Omental fat pad (tissue), 4 donors: ENCODE data around the gene DKC1. TPM values are rescaled to one million over a fixed set of nuclear protein-coding genes. Genes with fewer than 3 reads are reported as not detected.
A peak's percentile ranks its signal among the peaks of the same experiment; 100 is the strongest.

ENCODE experiments used
- ATAC-seq: fragments of 150-250 bp; one replicate; pipeline ENCODE4 v1.9.1; 2016; ENCODE audit warnings: mild to moderate bottlenecking, moderate library complexity; ENCODE audit not compliant: low FRiP score
- DNase-seq: peaks from one replicate; pipeline ENCODE4 v3.0.0-alpha.2; 2019; ENCODE audit warnings: low spot score
- total RNA-seq, 4 donors: library from RNA; depleted of rRNA; stranded (reverse); fragments of >200 nt; gene quantifications; one replicate each; pipeline ENCODE4 v1.1.0, GENCODE V29; 2016
- TF ChIP-seq, protein P1 (sequence below), 3 donors: fragments of 450-650 bp; IDR thresholded peaks; one replicate each; pipeline ENCODE4 v1.5.1; 2016 to 2017; ENCODE audit warnings: antibody characterized with exemption in 3 of 3, mild to moderate bottlenecking in 3 of 3, moderate library complexity in 2 of 3

DKC1 gene
- total RNA-seq, 4 donors from 2014 or later: 29.8 to 125 (median 35.9) TPM

DNA sequence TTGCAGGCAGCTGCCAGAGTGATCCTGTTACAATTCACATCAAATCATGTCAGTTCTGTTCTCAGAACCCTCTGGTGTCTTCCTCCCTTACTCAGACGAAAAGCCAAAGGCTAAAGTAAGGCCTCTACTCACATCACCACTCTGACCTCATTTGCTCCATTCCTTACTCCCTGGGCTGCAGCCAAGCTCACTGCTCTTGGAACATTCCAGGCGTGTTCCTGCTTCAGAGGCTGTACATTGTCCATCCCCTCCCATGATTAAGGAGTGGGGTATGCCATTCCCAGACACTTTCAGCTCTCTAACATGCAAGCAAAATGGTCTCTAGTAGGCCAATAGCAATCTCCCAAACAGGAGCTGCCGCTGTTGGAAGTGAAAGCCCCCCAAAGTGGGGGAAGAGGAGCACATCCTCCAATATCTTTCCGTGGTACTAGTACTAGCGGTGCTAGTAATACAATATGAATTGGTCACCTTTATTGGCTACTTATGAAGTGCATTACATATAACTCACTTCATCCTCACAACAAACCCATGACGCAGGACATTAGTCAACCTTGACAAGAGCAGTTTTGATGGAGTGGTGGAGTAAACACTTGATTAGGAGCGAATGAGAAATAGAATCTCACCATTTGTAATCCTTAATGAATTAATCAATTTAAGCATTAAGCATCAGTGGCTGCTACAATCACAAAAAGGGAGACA lies 26.8 kb upstream of the DKC1 start:
- TF ChIP-seq, protein P1, sequence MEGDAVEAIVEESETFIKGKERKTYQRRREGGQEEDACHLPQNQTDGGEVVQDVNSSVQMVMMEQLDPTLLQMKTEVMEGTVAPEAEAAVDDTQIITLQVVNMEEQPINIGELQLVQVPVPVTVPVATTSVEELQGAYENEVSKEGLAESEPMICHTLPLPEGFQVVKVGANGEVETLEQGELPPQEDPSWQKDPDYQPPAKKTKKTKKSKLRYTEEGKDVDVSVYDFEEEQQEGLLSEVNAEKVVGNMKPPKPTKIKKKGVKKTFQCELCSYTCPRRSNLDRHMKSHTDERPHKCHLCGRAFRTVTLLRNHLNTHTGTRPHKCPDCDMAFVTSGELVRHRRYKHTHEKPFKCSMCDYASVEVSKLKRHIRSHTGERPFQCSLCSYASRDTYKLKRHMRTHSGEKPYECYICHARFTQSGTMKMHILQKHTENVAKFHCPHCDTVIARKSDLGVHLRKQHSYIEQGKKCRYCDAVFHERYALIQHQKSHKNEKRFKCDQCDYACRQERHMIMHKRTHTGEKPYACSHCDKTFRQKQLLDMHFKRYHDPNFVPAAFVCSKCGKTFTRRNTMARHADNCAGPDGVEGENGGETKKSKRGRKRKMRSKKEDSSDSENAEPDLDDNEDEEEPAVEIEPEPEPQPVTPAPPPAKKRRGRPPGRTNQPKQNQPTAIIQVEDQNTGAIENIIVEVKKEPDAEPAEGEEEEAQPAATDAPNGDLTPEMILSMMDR (IDR thresholded peaks at IDR 0.05): no peak
- ATAC-seq (peak; percentile 67), DNase-seq (no peak)

DNA sequence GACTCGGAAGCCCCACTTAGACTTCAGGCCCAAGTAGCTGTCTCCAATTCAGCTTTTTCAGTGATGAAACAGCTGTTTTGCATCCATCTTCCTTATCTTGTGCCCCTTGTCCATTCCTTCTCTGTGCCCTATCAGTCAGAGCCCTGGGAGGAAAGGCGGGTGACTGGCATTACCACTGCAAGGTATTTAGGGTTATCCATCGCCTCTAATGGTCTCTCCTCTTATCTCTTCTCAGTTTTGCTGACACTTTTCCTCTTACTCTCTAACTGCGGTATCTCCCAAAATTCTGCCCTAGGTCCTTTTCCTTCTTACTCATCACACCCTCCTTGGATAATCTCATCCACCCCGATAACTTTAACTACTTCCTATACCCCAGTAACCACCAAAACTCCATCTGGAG lies 25.5 kb upstream of the DKC1 start:
- DNase-seq (no peak), ATAC-seq (no peak)
- TF ChIP-seq, protein P1 (IDR thresholded peaks at IDR 0.05): no peak

DNA sequence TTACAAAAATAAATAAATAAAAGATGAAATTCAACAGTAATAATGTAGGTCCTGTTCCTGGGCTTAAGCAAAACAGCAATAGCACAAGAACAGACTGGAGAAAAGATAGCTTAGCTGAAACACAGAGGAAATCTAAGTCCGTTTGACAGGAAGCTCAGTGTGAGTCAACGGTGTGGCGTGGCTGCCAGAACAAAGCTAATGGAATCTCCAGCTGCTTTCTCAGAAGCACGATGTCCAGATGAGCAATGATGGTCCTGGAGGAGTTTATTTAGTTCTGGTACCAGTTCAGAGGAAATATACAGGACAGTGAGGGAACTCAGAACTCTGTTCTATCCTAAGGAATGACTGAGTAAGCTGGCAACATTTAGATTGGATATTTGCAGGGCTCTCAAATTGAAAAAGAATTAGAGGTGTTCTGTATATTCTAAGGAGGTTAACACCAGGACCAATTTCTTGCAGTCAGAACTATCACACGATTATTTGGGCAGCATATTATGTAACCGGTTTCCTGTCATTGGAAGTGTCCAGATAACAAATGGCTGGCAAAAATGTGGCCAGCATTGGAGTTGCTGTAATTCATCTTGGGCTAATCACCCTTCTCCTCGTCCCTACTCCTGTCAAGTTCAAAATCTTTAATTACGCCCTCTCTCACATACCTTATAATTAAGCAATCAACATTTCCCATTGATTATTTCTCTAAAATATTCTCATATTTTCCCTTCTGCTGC lies 24.5 kb upstream of the DKC1 start:
- TF ChIP-seq, protein P1 (IDR thresholded peaks at IDR 0.05): no peak
- DNase-seq (no peak), ATAC-seq (peak; percentile 72)

DNA sequence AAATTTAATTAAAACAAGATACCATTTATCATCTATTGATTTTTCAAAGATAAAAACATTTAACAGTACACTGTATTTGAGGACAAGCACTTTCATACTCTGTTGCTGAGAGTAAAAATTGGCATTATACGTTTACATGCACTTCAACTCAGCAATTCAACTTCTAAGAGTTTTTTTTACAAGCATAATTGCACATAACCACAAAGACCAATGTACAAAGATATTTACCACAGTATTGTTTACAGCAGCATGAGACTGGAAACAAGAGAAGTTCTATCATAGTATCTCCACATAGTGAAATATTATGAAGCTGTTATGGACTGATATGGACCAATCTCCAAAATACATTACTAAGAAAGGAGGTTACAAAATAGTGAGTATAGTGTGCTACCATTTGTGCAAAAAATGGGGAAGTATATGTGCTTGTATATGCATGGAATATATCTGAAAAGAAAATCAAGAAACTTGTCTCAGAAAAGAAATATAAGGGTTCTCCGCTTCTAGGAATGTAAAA lies 22.7 kb upstream of the DKC1 start:
- DNase-seq: no peak
- no peak for ATAC-seq

DNA sequence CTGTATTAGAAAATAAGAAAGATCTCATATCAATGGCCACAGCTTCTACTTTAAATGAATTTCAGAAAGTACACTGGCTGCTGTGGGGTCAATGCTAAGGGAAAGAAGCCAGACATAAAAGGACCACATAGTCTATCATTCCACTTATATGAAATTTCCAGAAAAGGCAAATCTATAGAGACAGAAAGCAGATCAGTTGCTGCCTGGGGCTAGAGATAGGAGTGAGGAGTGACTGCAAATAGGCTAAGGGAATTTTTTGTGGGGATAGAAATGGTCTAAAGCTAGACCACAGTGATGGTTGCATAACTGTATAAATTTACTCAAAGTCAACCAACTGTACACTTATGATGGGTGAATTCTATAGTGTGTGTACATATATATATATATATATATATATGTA lies 20.1 kb upstream of the DKC1 start:
- no peak for ATAC-seq
- no peak for DNase-seq
- TF ChIP-seq, protein P1 (IDR thresholded peaks at IDR 0.05): no peak

More for the DNA sequence above, 22.7 kb upstream of the DKC1 start:
- TF ChIP-seq, protein P1 (IDR thresholded peaks at IDR 0.05): no peak

DNA sequence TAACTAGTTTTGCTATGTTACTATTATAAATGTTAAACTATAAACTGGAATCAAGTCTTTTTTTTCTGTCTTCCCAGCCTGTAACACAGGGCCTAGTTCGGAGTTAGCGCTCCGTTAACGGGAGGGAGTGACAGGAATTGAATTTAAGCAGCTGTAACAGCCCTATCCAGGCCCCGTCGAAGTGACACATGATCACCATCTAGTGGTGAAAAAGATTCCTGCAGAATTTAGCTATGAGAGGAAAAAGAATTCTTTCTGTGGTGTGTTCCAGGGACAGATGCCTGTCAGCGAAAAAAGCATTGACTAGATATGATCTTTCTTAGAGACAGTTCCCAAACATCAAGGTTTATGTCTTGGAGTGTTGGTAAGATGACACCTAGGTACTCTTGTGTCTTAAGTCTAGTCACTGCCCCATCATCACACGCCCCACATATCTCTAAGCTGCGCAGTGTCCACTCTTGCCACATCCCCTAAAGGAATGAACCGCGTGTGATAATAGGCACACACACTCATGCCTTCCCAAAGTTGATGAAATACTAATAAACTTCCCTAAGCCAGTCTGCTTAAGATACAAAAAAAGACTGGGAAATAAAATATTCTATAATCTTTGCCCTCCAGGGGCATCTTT lies 13.8 kb upstream of the DKC1 start:
- ATAC-seq (no peak), DNase-seq (no peak)

More for the DNA sequence above, 13.8 kb upstream of the DKC1 start:
- TF ChIP-seq, protein P1 (IDR thresholded peaks at IDR 0.05): peak in 1 of 3 donors; percentile 22
